ENCODE data around the gene MAG. TPM values are rescaled to one million over a fixed set of nuclear protein-coding genes. Genes with fewer than 3 reads are reported as not detected.
A peak's percentile ranks its signal among the peaks of the same experiment; 100 is the strongest.

MAG gene
- total and polyA plus RNA-seq, 2 of the 13 experiments (the other 11 are each of a cell fraction or from before 2014, with no cell fraction given): 0.20 to 1.3 TPM

DNA sequence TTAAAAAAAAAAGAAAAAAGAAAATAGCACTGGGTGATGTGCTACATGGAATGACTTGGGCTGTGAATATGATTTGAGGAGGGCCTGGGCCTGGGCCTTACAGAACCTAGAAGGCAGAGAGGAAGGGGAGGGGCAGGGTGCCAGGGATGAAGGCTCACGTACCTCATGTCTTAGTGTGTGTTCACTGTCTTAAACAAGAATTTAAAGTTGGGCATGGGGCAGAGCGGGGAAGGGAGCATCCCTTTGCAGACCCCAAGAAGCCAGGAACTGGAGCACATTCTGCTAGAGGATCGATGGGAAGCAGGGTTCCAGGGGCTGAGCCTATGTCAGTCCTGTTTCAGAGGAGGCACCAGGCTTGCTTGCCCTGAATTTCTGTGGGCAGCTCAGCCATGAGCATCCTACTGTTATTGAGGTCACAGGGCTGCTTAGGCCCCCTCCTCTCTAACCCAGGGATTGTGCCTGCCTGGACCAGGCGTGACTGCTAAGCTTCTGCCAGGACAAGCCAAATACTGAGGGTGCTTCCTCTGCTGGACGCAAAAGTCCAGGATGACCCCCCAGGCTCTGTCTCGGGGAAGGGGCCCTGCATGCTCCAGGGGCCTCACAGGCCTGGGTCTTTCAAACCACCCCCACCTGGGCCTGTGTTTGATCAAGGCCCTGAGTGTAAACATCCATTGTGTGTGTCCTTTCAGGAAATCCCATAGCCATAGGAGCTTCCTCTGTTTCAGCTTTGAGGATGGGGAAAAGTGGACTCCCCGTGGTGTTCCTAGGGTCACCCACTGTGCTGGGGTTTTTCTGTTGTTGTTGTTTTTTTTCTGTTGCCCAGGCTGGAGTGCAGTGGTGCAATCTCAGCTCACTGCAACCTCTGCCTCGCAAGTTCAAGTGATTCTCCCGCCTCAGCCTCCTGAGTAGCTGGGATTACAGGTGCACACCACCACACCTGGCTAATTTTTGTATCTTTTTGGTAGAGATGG is 38.4 kb upstream of the MAG start (continued):
- TF ChIP-seq, protein P1, sequence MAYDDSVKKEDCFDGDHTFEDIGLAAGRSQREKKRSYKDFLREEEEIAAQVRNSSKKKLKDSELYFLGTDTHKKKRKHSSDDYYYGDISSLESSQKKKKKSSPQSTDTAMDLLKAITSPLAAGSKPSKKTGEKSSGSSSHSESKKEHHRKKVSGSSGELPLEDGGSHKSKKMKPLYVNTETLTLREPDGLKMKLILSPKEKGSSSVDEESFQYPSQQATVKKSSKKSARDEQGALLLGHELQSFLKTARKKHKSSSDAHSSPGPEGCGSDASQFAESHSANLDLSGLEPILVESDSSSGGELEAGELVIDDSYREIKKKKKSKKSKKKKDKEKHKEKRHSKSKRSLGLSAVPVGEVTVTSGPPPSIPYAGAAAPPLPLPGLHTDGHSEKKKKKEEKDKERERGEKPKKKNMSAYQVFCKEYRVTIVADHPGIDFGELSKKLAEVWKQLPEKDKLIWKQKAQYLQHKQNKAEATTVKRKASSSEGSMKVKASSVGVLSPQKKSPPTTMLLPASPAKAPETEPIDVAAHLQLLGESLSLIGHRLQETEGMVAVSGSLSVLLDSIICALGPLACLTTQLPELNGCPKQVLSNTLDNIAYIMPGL (CRISPR knock-in tag; IDR thresholded peaks at IDR 0.05; ENCODE audit: borderline replicate concordance in 1 of 2, low read depth in 1 of 2): 0 out of 4 replicates have a peak, but pooled peaks have one; percentile 14 to 32
- TF ChIP-seq, protein P2, sequence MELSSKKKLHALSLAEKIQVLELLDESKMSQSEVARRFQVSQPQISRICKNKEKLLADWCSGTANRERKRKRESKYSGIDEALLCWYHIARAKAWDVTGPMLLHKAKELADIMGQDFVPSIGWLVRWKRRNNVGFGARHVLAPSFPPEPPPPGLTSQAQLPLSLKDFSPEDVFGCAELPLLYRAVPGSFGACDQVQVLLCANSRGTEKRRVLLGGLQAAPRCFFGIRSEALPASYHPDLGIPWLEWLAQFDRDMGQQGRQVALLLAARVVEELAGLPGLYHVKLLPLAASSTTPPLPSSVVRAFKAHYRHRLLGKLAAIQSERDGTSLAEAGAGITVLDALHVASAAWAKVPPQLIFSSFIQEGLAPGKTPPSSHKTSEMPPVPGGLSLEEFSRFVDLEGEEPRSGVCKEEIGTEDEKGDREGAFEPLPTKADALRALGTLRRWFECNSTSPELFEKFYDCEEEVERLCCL (CRISPR knock-in tag; IDR thresholded peaks at IDR 0.05; ENCODE audit: borderline replicate concordance): no peak
- TF ChIP-seq, protein P3, sequence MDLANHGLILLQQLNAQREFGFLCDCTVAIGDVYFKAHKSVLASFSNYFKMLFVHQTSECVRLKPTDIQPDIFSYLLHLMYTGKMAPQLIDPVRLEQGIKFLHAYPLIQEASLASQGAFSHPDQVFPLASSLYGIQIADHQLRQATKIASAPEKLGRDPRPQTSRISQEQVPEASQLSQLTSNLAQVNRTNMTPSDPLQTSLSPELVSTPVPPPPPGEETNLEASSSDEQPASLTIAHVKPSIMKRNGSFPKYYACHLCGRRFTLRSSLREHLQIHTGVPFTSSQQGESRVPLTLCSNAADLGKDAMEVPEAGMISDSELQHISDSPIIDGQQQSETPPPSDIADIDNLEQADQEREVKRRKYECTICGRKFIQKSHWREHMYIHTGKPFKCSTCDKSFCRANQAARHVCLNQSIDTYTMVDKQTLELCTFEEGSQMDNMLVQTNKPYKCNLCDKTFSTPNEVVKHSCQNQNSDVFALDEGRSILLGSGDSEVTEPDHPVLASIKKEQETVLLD (CRISPR knock-in tag; IDR thresholded peaks at IDR 0.05; ENCODE audit: low read depth): no peak
- TF ChIP-seq MXD4 (CRISPR knock-in tag; IDR thresholded peaks at IDR 0.05) (0 out of 2 replicates have a peak, but pooled peaks have one; percentile 43), ZSCAN22 (CRISPR knock-in tag; IDR thresholded peaks at IDR 0.05) (no peak), DMAP1 (CRISPR knock-in tag; IDR thresholded peaks at IDR 0.05) (no peak), CEBPG (CRISPR knock-in tag; IDR thresholded peaks at IDR 0.05) (peak; percentile 60; the same call in 1 of the 2 replicates), XRCC5 (optimal IDR thresholded peaks at IDR 0.05; ENCODE audit: low read length) (no peak), ATRX (CRISPR knock-in tag; IDR thresholded peaks at IDR 0.05; ENCODE audit: borderline replicate concordance) (no peak), NFKBIZ (CRISPR knock-in tag; IDR thresholded peaks at IDR 0.05) (no peak), ZNF260 (CRISPR knock-in tag; IDR thresholded peaks at IDR 0.05; ENCODE audit: borderline replicate concordance, low read depth) (no peak)
- TF ChIP-seq, protein P4, sequence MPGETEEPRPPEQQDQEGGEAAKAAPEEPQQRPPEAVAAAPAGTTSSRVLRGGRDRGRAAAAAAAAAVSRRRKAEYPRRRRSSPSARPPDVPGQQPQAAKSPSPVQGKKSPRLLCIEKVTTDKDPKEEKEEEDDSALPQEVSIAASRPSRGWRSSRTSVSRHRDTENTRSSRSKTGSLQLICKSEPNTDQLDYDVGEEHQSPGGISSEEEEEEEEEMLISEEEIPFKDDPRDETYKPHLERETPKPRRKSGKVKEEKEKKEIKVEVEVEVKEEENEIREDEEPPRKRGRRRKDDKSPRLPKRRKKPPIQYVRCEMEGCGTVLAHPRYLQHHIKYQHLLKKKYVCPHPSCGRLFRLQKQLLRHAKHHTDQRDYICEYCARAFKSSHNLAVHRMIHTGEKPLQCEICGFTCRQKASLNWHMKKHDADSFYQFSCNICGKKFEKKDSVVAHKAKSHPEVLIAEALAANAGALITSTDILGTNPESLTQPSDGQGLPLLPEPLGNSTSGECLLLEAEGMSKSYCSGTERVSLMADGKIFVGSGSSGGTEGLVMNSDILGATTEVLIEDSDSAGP (CRISPR knock-in tag; IDR thresholded peaks at IDR 0.05; ENCODE audit: borderline replicate concordance): peak; percentile 61; the same call in 1 of the 2 replicates
- TF ChIP-seq, protein P5, sequence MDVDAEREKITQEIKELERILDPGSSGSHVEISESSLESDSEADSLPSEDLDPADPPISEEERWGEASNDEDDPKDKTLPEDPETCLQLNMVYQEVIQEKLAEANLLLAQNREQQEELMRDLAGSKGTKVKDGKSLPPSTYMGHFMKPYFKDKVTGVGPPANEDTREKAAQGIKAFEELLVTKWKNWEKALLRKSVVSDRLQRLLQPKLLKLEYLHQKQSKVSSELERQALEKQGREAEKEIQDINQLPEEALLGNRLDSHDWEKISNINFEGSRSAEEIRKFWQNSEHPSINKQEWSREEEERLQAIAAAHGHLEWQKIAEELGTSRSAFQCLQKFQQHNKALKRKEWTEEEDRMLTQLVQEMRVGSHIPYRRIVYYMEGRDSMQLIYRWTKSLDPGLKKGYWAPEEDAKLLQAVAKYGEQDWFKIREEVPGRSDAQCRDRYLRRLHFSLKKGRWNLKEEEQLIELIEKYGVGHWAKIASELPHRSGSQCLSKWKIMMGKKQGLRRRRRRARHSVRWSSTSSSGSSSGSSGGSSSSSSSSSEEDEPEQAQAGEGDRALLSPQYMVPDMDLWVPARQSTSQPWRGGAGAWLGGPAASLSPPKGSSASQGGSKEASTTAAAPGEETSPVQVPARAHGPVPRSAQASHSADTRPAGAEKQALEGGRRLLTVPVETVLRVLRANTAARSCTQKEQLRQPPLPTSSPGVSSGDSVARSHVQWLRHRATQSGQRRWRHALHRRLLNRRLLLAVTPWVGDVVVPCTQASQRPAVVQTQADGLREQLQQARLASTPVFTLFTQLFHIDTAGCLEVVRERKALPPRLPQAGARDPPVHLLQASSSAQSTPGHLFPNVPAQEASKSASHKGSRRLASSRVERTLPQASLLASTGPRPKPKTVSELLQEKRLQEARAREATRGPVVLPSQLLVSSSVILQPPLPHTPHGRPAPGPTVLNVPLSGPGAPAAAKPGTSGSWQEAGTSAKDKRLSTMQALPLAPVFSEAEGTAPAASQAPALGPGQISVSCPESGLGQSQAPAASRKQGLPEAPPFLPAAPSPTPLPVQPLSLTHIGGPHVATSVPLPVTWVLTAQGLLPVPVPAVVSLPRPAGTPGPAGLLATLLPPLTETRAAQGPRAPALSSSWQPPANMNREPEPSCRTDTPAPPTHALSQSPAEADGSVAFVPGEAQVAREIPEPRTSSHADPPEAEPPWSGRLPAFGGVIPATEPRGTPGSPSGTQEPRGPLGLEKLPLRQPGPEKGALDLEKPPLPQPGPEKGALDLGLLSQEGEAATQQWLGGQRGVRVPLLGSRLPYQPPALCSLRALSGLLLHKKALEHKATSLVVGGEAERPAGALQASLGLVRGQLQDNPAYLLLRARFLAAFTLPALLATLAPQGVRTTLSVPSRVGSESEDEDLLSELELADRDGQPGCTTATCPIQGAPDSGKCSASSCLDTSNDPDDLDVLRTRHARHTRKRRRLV (CRISPR knock-in tag; IDR thresholded peaks at IDR 0.05): no peak
- TF ChIP-seq, protein P6, sequence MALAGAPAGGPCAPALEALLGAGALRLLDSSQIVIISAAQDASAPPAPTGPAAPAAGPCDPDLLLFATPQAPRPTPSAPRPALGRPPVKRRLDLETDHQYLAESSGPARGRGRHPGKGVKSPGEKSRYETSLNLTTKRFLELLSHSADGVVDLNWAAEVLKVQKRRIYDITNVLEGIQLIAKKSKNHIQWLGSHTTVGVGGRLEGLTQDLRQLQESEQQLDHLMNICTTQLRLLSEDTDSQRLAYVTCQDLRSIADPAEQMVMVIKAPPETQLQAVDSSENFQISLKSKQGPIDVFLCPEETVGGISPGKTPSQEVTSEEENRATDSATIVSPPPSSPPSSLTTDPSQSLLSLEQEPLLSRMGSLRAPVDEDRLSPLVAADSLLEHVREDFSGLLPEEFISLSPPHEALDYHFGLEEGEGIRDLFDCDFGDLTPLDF (CRISPR knock-in tag; IDR thresholded peaks at IDR 0.05): no peak
